CD4-positive, alpha-beta T cell treated with Interleukin-15 for 4 hours (primary cell): ENCODE data around the gene TMEM258.

ENCODE experiments used
- DNase-seq: peaks from one replicate; pipeline ENCODE4 v3.0.0-alpha.2; 2020; ENCODE audit warnings: low spot score

Gene TMEM258

DNA sequence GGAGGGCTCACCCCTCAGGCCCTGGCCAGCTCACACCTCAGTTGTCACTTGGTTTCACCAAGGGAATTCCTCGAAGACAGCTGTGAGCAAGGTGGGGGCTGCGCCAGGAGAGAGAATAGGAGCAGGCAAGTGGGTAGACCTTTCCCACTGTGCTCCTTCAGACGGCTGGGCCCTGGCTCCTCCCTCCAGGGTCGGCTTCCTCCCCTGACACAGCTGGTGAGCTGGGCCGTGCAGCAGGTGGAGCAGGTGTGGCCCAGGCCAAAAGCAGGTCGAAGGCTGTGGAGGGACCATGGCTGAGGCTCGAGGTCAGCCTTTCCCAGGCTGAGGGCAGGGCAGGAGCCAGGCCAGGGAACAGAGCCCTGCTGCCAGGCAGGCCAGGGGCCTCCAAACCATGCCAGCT lies 52.4 kb downstream of the TMEM258 start:
- DNase-seq = no peak

DNA sequence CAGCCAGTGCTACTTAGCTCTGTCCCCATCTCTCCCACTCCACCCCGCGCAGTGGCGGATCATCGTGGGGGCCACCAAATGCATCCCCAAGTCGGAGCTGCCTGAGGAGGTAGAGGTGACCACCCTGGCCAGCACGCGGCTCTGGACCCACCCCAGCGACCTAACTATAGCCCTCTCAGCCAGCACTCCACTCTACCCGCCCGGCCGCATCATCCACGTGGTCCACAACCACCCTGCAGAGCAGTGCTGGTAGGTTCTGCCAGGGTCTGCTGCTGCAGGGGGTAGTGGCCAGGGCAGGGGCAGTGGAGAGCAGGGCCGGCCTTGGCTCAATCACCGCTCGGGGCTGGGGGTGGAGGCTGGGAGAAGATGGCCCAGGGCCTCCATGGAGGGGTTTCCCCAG lies 53.0 kb downstream of the TMEM258 start:
- DNase-seq = no peak
